Smooth muscle cell (in vitro differentiated cells): ENCODE measurements around the gene SLC17A9. TPM values are rescaled to one million over a fixed set of nuclear protein-coding genes. Genes with fewer than 3 reads are reported as not detected.
A peak's percentile ranks its signal among the peaks of the same experiment; 100 is the strongest.

Source experiments
- DNase-seq: peaks from one replicate; lab custom pipeline; 2025; ENCODE audit not compliant: unreplicated experiment; lab: John Stamatoyannopoulos, UW
- H2AFZ ChIP-seq: fragments of 200-600 bp; sonication (generic); 2 replicates; pipeline ENCODE4 v1.6.0; 2016; ENCODE audit warnings: antibody characterized with exemption, low read depth, mild to moderate bottlenecking
- H3F3A ChIP-seq: fragments of 200-600 bp; sonication (generic); 2 replicates; pipeline ENCODE4 v1.6.0; 2017; ENCODE audit warnings: antibody characterized with exemption, low read depth
- H3K27ac ChIP-seq: fragments of 200-600 bp; sonication (generic); 2 replicates; pipeline ENCODE4 v1.5.1; 2016; ENCODE audit warnings: low read depth, mild to moderate bottlenecking
- H3K27me3 ChIP-seq: fragments of 200-600 bp; sonication (generic); 2 replicates; pipeline ENCODE4 v1.6.1; 2016; ENCODE audit warnings: low read depth, mild to moderate bottlenecking
- H3K36me3 ChIP-seq: fragments of 200-600 bp; sonication (generic); 2 replicates; pipeline ENCODE4 v1.5.1; 2016; ENCODE audit warnings: low read depth
- H3K4me1 ChIP-seq: fragments of 200-600 bp; sonication (generic); 2 replicates; pipeline ENCODE4 v1.5.1; 2016; ENCODE audit warnings: low read depth
- H3K4me2 ChIP-seq: fragments of 200-600 bp; sonication (generic); 2 replicates; pipeline ENCODE4 v1.6.0; 2016; ENCODE audit warnings: mild to moderate bottlenecking
- H3K4me3 ChIP-seq: fragments of 200-600 bp; sonication (generic); 2 replicates; pipeline ENCODE4 v1.5.1; 2016; ENCODE audit warnings: mild to moderate bottlenecking
- H3K79me2 ChIP-seq: fragments of 200-600 bp; sonication (generic); 2 replicates; pipeline ENCODE4 v1.6.0; 2016; ENCODE audit warnings: low read depth, mild to moderate bottlenecking
- H3K9ac ChIP-seq: fragments of 200-600 bp; sonication (generic); 2 replicates; pipeline ENCODE4 v1.6.0; 2016; ENCODE audit warnings: low read depth
- H3K9me3 ChIP-seq: fragments of 200-600 bp; sonication (generic); replicated peaks from 2 replicates; pipeline ENCODE4 v1.5.1; 2016; ENCODE audit warnings: low read depth
- H4K20me1 ChIP-seq: fragments of 200-600 bp; sonication (generic); 2 replicates; pipeline ENCODE4 v1.6.0; 2016; ENCODE audit warnings: low read depth
- whole genome bisulfite sequencing: methylation state at CpG from one replicate; pipeline ENCODE4 v1.1.7; 2016; ENCODE audit warnings: low lambda C conversion rate; 5-methylcytosine and 5-hydroxymethylcytosine counted together
- polyA plus RNA-seq: library from polyadenylated mRNA; unstranded; fragments of >200 nt; fragmentation: Nextera tagmentation; extraction: Ambion mirVana; gene quantifications from 2 replicates; pipeline ENCODE4 v1.2.1, GENCODE V29; 2016
- total RNA-seq: library from RNA; depleted of rRNA; stranded (reverse); fragments of >200 nt; gene quantifications from 2 replicates; pipeline ENCODE4 v1.2.3, GENCODE V29; 2014
- TF ChIP-seq, protein P1 (sequence below): fragments of 200-600 bp; sonication (generic); IDR thresholded peaks from 2 replicates; pipeline ENCODE4 v1.5.1; 2017; ENCODE audit warnings: borderline replicate concordance, mild to moderate bottlenecking, antibody characterized with exemption; ENCODE audit not compliant: insufficient read depth, poor library complexity, severe bottlenecking

Gene SLC17A9
- total and polyA plus RNA-seq, 2 experiments from 2014 or later = 32.5 to 96.7 TPM

DNA sequence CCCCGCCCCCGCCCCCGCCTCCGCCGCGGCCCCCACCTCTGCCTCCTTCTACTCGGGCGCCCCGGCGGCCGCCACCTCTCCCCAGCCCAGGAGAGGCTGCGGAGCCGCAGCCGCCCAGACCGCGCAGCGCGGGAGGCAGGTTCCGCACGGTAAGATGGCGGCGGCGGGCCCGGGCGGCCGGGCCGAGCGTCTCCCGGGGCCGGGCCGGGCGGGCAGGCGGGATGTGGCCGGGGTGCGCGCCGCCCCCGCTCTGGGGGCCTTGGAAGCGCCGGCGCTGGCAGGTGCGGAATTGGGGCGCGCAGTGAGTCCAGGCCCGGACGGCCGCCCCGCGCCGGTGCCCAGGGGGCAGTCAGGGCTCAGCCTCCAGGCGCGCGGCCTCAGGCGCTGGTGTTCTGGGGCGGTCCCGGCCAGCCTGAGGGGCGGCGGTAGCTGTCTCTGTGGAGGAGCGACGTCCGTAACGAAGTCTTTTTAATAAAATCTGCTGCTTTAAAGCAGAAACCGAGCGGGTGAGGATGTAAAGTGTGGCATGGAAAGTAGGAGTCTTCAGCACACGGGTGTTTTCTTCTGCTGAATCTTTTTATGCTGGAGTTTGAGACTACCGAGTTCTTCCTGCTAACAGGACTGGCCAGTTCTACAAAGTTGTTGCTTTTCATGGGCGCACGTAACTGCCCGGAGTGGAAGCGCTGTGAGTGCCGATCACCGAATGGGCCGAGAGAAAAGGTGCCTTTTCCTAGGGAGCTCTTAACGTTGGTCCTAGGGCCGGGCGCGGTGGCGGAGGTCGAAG, 14.2 kb upstream of the SLC17A9 start, which contains the start of gene GID8:
Gene GID8, plus strand, starts transcription at position 43 of the 784 bp plus-strand sequence. CDS start 3,356 bp downstream, outside the sequence.
- Histone ChIP-seq H3K27me3 (no peaks in the 10 kb centered on the region), H3F3A (peaks cover 12% of the 10 kb centered on the region), H4K20me1 (peaks cover 77% of the 10 kb centered on the region), H3K9me3 (no peaks in the 10 kb centered on the region), H3K4me1 (peaks cover 29% of the 10 kb centered on the region), H3K4me3 (peak within 1 kb of the TSS; percentile 88), H2AFZ (peak within 1 kb of the TSS; percentile 80), H3K4me2 (peak within 1 kb of the TSS; percentile 91), H3K27ac (peak within 1 kb of the TSS; percentile 98), H3K79me2 (peaks cover 92% of the 10 kb centered on the region), H3K9ac (peak within 1 kb of the TSS; percentile 98), H3K36me3 (no peaks in the 10 kb centered on the region)
- DNase-seq = peak; percentile 65
- TF ChIP-seq, protein P1, sequence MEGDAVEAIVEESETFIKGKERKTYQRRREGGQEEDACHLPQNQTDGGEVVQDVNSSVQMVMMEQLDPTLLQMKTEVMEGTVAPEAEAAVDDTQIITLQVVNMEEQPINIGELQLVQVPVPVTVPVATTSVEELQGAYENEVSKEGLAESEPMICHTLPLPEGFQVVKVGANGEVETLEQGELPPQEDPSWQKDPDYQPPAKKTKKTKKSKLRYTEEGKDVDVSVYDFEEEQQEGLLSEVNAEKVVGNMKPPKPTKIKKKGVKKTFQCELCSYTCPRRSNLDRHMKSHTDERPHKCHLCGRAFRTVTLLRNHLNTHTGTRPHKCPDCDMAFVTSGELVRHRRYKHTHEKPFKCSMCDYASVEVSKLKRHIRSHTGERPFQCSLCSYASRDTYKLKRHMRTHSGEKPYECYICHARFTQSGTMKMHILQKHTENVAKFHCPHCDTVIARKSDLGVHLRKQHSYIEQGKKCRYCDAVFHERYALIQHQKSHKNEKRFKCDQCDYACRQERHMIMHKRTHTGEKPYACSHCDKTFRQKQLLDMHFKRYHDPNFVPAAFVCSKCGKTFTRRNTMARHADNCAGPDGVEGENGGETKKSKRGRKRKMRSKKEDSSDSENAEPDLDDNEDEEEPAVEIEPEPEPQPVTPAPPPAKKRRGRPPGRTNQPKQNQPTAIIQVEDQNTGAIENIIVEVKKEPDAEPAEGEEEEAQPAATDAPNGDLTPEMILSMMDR = no peak
- 1% methylated on average over 46 of the region's 79 CpGs for WGBS

DNA sequence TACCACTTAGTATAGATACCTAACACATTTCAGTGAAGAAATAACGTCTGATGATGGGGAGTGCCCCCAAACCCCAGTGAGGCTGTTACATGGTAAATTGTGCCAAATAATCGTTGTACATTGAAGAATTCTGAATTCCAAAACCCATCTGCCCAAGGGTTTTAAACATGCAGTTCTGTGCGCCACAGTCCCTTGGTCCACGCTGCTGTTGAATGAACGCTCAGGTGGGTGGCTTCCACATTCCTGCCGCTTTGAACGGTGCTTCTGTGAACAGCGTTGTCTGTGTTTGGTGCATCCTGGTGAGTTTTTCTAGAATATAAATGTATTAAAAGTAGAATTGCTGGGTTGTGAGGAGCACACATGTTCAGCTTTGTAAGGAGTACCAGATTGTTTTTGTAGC, 11.6 kb upstream of the SLC17A9 start:
- no peaks in the 10 kb centered on the region for H3K9me3 ChIP-seq
- DNase-seq = no peak
- no peaks in the 10 kb centered on the region for H3K27me3 ChIP-seq
- peaks cover 71% of the 10 kb centered on the region for H3K79me2 ChIP-seq
- H3K4me1 ChIP-seq = peaks cover 21% of the 10 kb centered on the region
- TF ChIP-seq, protein P1 = no peak
- H3K27ac ChIP-seq = no peak overlapping the region
- H4K20me1 ChIP-seq = peaks cover 62% of the 10 kb centered on the region
- WGBS = 97% methylated on average over 8 of the region's 8 CpGs
- no peak overlapping the region for H3K9ac ChIP-seq
- no peak overlapping the region for H3K4me3 ChIP-seq
- no peaks in the 10 kb centered on the region for H3K36me3 ChIP-seq
- peaks cover 9% of the 10 kb centered on the region for H3F3A ChIP-seq
- H2AFZ ChIP-seq = no peak overlapping the region
- H3K4me2 ChIP-seq = no peak overlapping the region

DNA sequence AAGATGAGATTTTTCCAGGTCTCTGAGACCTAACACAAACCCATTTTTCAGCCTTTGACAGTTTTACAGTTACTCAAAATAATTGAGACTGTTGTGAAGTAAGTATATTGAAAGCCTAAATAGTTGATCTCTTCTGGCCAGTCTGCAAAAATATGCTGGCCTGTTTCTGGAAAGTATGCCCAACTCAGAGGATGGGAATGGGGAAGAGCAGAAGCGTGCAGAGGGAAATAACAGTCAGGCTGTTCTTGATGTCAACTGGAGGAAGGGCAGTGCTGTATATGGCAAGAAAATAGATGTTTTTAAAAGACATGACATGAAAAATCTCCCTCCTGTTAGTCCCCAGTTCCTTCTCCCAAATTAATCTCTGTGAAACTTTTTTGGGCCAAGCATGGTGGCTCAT, 10.7 kb upstream of the SLC17A9 start:
- Histone ChIP-seq H3K4me3 (no peak overlapping the region), H3K9ac (no peak overlapping the region), H3K27me3 (no peaks in the 10 kb centered on the region), H3K4me1 (peaks cover 14% of the 10 kb centered on the region), H4K20me1 (peaks cover 61% of the 10 kb centered on the region), H2AFZ (no peak overlapping the region), H3K27ac (no peak overlapping the region), H3K9me3 (no peaks in the 10 kb centered on the region), H3K4me2 (no peak overlapping the region), H3K36me3 (no peaks in the 10 kb centered on the region), H3K79me2 (peaks cover 62% of the 10 kb centered on the region), H3F3A (peaks cover 9% of the 10 kb centered on the region)
- TF ChIP-seq, protein P1 = no peak
- no peak for DNase-seq
- 86% methylated on average over 1 of the region's 1 CpG for WGBS
